Astrocyte of the spinal cord (primary cell): Measurements from ENCODE around the gene DVL2.

Experiments used
- DNase-seq: peaks from one replicate; pipeline ENCODE4 v3.0.0; 2011; ENCODE audit warnings: low read depth, low spot score
- H3K4me3 ChIP-seq: 2 replicates; pipeline ENCODE4 v1.5.1; 2011; ENCODE audit warnings: low read depth, mild to moderate bottlenecking, low read length, moderate library complexity
- in situ Hi-C: cut with HindIII; loops from 2 replicates; pipeline ENCODE4 v1.10.0; 2017; ENCODE audit warnings: low sequenced_read_pairs
- TF ChIP-seq, protein P1 (sequence below): IDR thresholded peaks from 2 replicates; pipeline ENCODE4 v1.5.1; 2012; ENCODE audit warnings: low read depth, mild to moderate bottlenecking, low read length, inconsistent platforms

Gene DVL2

DNA sequence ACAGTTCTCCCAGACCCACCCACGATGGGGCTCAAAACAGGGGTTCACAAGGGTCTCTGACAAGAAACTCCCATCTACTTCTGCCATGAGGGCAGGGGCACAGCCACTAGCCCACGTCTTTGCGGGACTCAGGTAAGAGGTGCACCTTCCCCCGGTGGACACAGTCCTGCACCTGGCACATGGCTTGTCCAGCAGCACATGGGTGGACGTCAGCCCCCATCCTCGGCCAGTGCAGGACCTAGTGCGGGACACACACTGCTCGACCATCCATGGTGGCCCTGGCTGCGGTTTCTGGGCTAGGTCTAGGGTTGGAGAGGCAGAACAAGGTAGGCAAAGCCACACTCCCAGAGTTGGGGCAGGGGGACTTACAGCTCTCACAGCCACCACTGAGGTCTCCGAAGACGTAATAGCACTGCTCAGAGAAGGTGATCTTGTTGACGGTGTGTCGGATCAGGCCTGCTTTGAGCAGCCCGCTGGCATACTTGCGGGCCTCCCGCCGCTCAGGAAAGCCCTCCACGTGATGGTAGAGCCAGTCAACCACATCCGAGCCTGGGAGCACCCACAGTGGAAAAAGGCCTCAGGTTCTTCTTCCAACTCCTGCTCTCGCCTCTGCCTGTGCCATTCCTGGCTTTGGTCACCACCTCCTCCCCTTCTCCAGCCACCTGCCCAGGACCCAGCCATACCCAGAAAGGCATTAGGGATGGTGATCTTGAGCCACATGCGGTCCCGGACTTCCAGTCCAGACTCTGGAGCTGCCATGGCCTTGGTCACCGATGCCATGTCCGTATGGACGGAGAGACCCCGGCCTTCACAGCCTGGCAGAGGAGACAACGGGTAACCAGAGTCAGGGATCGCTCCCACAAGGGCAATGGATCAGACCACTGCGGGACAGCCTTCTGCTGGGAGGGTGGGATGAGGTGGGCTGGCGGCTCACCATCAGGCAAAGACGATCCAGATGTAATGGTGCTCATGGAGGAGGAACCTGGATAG is 7.3 kb downstream of the DVL2 start:
- H3K4me3 ChIP-seq, result no peak overlapping the region
- TF ChIP-seq, protein P1, sequence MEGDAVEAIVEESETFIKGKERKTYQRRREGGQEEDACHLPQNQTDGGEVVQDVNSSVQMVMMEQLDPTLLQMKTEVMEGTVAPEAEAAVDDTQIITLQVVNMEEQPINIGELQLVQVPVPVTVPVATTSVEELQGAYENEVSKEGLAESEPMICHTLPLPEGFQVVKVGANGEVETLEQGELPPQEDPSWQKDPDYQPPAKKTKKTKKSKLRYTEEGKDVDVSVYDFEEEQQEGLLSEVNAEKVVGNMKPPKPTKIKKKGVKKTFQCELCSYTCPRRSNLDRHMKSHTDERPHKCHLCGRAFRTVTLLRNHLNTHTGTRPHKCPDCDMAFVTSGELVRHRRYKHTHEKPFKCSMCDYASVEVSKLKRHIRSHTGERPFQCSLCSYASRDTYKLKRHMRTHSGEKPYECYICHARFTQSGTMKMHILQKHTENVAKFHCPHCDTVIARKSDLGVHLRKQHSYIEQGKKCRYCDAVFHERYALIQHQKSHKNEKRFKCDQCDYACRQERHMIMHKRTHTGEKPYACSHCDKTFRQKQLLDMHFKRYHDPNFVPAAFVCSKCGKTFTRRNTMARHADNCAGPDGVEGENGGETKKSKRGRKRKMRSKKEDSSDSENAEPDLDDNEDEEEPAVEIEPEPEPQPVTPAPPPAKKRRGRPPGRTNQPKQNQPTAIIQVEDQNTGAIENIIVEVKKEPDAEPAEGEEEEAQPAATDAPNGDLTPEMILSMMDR, result no peak
- in situ Hi-C loops, result no loop called here
- no peak for DNase-seq

DNA sequence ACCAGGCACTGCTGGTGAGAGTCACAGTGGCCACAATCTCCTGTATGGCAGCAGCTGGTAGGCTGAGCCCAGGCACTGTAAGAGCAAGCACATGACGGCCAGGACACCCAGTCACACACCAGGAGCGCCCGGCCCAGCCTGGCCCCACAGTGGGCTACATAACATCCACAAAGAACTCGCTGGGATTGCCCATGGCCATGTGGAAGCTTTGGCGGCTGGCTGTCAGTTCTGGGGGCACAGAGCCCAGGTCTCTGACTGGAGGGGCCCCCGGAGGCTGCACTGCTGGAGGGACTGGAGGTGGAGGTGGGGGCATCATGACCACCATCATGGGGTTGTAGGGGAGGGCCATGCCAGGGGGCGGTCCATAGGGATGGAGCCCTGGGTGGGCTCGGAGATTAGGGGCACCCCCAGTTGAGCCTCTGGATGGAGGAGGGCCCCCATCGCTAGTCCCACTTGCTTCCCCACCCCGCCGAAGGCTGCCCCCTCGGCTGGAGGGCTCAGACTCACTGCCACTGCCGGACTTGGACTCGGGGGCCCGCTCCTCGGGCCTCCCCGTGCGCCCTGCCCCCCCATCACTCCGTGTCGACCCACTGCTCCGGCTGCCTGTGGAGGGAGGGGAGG is 8.5 kb downstream of the DVL2 start:
- in situ Hi-C loops, result no loop called here
- H3K4me3 ChIP-seq, result no peak overlapping the region
- TF ChIP-seq, protein P1, result no peak
- no peak for DNase-seq

DNA sequence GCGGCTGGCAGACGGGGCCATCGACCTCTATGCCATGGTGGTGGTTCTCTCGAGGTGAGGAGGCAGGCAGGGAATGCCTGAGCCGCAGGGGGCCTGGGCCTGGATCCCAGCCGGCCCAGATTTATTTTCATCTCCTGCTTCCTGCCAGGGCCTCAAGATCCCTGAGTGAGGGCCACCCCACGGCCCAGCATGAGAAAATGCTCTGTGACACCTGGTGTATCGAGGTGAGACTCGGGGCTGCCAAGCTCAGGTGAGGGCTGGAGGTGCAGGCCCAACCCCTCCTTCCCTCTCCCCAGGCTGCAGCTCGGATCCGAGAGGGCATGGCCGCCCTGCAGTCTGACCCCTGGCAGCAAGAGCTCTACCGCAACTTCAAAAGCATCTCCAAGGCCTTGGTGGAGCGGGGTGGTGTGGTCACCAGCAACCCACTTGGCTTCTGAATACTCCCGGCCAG is 9.6 kb downstream of the DVL2 start:
- TF ChIP-seq, protein P1, result no peak
- DNase-seq, result no peak
- in situ Hi-C loops, result no loop called here
- H3K4me3 ChIP-seq, result no peak overlapping the region

DNA sequence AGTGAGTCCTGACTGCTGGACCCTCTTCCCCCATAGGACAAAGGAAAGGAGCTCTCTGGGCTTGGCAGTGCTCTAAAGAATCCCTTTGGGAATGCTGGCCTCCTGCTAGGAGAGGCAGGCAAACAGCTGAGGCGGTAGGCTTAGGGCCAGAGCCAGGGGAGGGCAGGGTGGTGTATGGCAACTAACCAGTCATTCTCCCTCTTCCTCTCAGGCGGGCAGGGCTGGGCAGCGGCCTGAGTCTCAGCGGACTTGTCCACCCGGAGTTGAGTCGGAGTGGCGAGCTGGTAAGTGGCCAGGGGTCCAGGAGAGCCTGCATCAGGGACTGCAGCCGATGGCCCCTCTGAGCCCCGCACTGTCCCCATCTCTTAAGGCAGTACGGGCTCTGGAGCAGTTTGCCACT is 10.2 kb downstream of the DVL2 start:
- no peak overlapping the region for H3K4me3 ChIP-seq
- TF ChIP-seq, protein P1, result no peak
- DNase-seq, result no peak
- in situ Hi-C loops, result no loop called here

DNA sequence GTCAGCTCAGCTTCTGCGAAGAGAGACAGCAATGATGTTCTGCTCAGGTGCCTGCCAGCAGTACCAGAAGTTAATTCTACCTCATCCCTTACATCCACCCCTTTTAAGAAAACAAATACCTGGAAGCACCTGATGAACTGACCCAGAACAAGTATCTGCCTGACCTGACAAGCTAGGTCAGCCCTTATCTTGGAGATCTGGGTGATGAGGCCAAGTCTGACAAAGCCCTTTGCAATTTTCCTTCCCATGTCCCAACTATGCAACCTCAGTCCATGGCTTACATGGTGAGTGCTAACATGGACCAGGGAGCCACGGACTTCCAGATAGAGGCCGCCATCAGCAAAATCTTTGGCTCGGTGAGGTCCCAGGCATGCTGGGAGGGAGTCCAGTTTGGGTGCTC is 10.9 kb downstream of the DVL2 start:
- TF ChIP-seq, protein P1, result no peak
- in situ Hi-C loops, result no loop called here
- H3K4me3 ChIP-seq, result no peak overlapping the region
- DNase-seq, result no peak

DNA sequence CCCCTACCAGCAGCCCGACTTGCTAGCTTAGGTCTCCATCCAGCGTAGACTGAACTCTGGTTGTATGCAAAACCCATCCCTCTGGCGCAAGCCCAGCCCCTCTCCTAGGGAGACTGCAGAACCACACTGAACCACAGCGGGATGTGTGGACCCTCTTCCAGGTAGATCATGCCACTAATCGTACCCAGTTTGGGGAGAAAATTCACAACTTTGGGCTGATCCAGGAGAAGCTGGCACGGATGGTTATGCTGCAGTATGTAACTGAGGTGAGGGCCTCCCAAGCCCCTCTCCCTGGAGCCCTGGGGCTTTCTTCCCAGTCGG is 11.4 kb downstream of the DVL2 start:
- TF ChIP-seq, protein P1, result no peak
- no peak for DNase-seq
- in situ Hi-C loops, result no loop called here
- no peak overlapping the region for H3K4me3 ChIP-seq
